Measurements from ENCODE around the gene CIT. TPM values are rescaled to one million over a fixed set of nuclear protein-coding genes. Genes with fewer than 3 reads are reported as not detected.

The CIT gene
- total and polyA plus RNA-seq, 2 donors (not counting 3 experiments of a cell fraction or from before 2014, with no cell fraction given), result 13.3 to 61.8 TPM

GRCh38 chr12:119669744-119670472 is 207.2 kb downstream of the CIT start:
- H3K27me3 ChIP-seq (ENCODE audit: control insufficient read depth in 2 of 2, insufficient read depth in 2 of 2, low read length in 2 of 2), result no peaks in the 10 kb centered on the region
- H3K4me3 ChIP-seq (replicated peaks in 1 of 3; ENCODE audit: insufficient read depth in 1 of 3, low read depth in 1 of 3, low read length in 3 of 3), result no peak overlapping the region
- no peak overlapping the region for H3K27ac ChIP-seq (ENCODE audit: insufficient read depth, low read depth, low read length)
- no peak overlapping the region for H2AFZ ChIP-seq (ENCODE audit: low read depth, low read length)
- H3K9me1 ChIP-seq (replicated peaks; ENCODE audit: control insufficient read depth, extremely low read depth, insufficient read depth, low read length), result no peaks in the 10 kb centered on the region
- peaks cover 46% of the 10 kb centered on the region for H3K4me1 ChIP-seq (ENCODE audit: control insufficient read depth, extremely low read depth, insufficient read depth, low read length)
- H3K9me3 ChIP-seq (replicated peaks; ENCODE audit: control insufficient read depth, insufficient read depth, low read length), result no peaks in the 10 kb centered on the region
- no peaks in the 10 kb centered on the region for H4K20me1 ChIP-seq (replicated peaks; ENCODE audit: control insufficient read depth, extremely low read depth, insufficient read depth, low read length)
- dilution Hi-C loops (cut with MboI; ENCODE audit: extremely low pct_ligation_motif_present, low sequenced_read_pairs), result no loop called here
- TF ChIP-seq, protein P1, sequence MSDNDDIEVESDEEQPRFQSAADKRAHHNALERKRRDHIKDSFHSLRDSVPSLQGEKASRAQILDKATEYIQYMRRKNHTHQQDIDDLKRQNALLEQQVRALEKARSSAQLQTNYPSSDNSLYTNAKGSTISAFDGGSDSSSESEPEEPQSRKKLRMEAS (IDR thresholded peaks at IDR 0.05; ENCODE audit: insufficient read depth, insufficient read length), result no peak
- TF ChIP-seq POLR2AphosphoS5 (IDR thresholded peaks at IDR 0.05; ENCODE audit: insufficient read depth, low read depth, low read length) (no peak), FOS (IDR thresholded peaks at IDR 0.05; ENCODE audit: borderline replicate concordance, insufficient read depth, low read length) (no peak)
- H3K4me2 ChIP-seq (ENCODE audit: insufficient read depth, low read length), result no peak overlapping the region
- intact Hi-C loops (cut with micrococcal nuclease), result loop anchor here (10.0 kb wide), 1 partner anchor 1265 kb away; no protein-coding TSS in a partner anchor
- BruUV-seq (replicated peaks), result no TSS peak
- CTCF ChIA-PET, result interaction anchor here (1.1 to 1.4 kb wide), 3 partner anchors 11 to 111 kb away, joined by 4 to 8 read pairs (median 4); no protein-coding TSS in a partner anchor
- FAIRE-seq (no peak), DNase-seq (ENCODE audit: low read depth, low spot score) (peak; percentile 63)
- peaks cover 4% of the 10 kb centered on the region for H3K79me2 ChIP-seq (ENCODE audit: control insufficient read depth, insufficient read depth, low read length)
- POLR2A ChIA-PET, result no interaction called here
- no peak overlapping the region for H3K9ac ChIP-seq (replicated peaks; ENCODE audit: extremely low read depth, insufficient read depth, low read length)
- no peaks in the 10 kb centered on the region for H3K36me3 ChIP-seq (ENCODE audit: control insufficient read depth in 2 of 2, extremely low read depth in 1 of 2, insufficient read depth in 2 of 2, low read length in 2 of 2)

DNA sequence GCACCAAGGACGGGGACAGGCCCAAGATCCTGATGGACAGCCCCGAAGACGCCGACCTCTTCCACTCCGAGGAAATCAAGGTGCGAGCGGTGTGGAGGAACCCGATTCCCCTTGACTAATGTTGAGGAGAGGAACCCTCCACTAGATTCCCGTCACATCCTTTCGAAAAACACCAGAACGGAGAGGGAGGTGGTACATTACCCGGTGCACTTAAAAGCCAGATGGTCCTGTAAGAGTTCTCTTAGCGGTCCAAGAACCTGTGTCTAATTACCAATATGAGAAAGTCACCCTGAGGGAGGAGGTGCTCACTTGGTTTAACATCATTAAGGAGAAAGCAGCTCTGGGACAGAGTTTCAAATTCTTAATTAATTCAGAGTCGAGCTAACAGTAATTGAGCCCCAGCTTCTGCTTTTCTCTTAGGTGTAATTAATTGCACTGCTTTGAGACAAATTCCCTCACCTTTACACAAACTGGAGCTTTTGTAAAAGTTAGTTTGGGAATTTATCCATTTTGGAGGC is 208.7 kb downstream of the CIT start:
- intact Hi-C loops (cut with micrococcal nuclease), result loop anchor here (10.0 kb wide), 1 partner anchor 1264 kb away; no protein-coding TSS in a partner anchor
- CTCF ChIA-PET, result interaction anchor here (1.0 to 2.2 kb wide), 8 partner anchors 13 to 123 kb away, joined by 3 to 40 read pairs (median 6); no protein-coding TSS in a partner anchor
- POLR2A ChIA-PET, result no interaction called here
- BruUV-seq (replicated peaks), result no TSS peak
- Histone ChIP-seq H3K79me2 (ENCODE audit: control insufficient read depth, insufficient read depth, low read length) (peaks cover 4% of the 10 kb centered on the region), H4K20me1 (replicated peaks; ENCODE audit: control insufficient read depth, extremely low read depth, insufficient read depth, low read length) (no peaks in the 10 kb centered on the region), H3K9me1 (replicated peaks; ENCODE audit: control insufficient read depth, extremely low read depth, insufficient read depth, low read length) (no peaks in the 10 kb centered on the region), H3K9me3 (replicated peaks; ENCODE audit: control insufficient read depth, insufficient read depth, low read length) (no peaks in the 10 kb centered on the region), H3K9ac (replicated peaks; ENCODE audit: extremely low read depth, insufficient read depth, low read length) (peak overlapping the region; percentile 79), H2AFZ (ENCODE audit: low read depth, low read length) (peak overlapping the region; percentile 87), H3K4me1 (ENCODE audit: control insufficient read depth, extremely low read depth, insufficient read depth, low read length) (peaks cover 31% of the 10 kb centered on the region), H3K27me3 (ENCODE audit: control insufficient read depth in 2 of 2, insufficient read depth in 2 of 2, low read length in 2 of 2) (no peaks in the 10 kb centered on the region), H3K36me3 (ENCODE audit: control insufficient read depth in 2 of 2, extremely low read depth in 1 of 2, insufficient read depth in 2 of 2, low read length in 2 of 2) (no peaks in the 10 kb centered on the region), H3K4me3 (replicated peaks in 1 of 3; ENCODE audit: insufficient read depth in 1 of 3, low read depth in 1 of 3, low read length in 3 of 3) (peak overlapping the region; percentile 66 to 82 (median 69)), H3K27ac (ENCODE audit: insufficient read depth, low read depth, low read length) (peak overlapping the region; percentile 32), H3K4me2 (ENCODE audit: insufficient read depth, low read length) (peak overlapping the region; percentile 91)
- DNase-seq (ENCODE audit: low read depth, low spot score) (no peak), FAIRE-seq (no peak)
- dilution Hi-C loops (cut with MboI; ENCODE audit: extremely low pct_ligation_motif_present, low sequenced_read_pairs), result no loop called here
- TF ChIP-seq, protein P1 (IDR thresholded peaks at IDR 0.05; ENCODE audit: insufficient read depth, insufficient read length), result no peak
- TF ChIP-seq CTCF (IDR thresholded peaks at IDR 0.05; ENCODE audit: extremely low read depth in 1 of 2, insufficient read depth in 1 of 2, low read depth in 1 of 2, low read length in 2 of 2) (no peak), POLR2A (IDR thresholded peaks at IDR 0.05; ENCODE audit: low read depth, low read length) (no peak), GATA2 (IDR thresholded peaks at IDR 0.05; ENCODE audit: insufficient read depth, insufficient read length, low read depth, low read length) (no peak), POLR2AphosphoS5 (IDR thresholded peaks at IDR 0.05; ENCODE audit: insufficient read depth, low read depth, low read length) (no peak), JUN (IDR thresholded peaks at IDR 0.05; ENCODE audit: borderline replicate concordance, insufficient read depth, insufficient read length, low read depth) (no peak), MYC (IDR thresholded peaks at IDR 0.05; ENCODE audit: low read depth, low read length) (no peak), EZH2 (IDR thresholded peaks at IDR 0.05; ENCODE audit: borderline replicate concordance, low read depth, low read length, severe bottlenecking) (no peak), FOS (IDR thresholded peaks at IDR 0.05; ENCODE audit: borderline replicate concordance, insufficient read depth, low read length) (no peak)
